ENCODE data around the gene FHOD1. TPM values are rescaled to one million over a fixed set of nuclear protein-coding genes. Genes with fewer than 3 reads are reported as not detected.

The FHOD1 gene
- total and polyA plus RNA-seq, 2 of the 13 experiments (the other 11 are each of a cell fraction or from before 2014, with no cell fraction given): 20.0 to 20.8 TPM

DNA sequence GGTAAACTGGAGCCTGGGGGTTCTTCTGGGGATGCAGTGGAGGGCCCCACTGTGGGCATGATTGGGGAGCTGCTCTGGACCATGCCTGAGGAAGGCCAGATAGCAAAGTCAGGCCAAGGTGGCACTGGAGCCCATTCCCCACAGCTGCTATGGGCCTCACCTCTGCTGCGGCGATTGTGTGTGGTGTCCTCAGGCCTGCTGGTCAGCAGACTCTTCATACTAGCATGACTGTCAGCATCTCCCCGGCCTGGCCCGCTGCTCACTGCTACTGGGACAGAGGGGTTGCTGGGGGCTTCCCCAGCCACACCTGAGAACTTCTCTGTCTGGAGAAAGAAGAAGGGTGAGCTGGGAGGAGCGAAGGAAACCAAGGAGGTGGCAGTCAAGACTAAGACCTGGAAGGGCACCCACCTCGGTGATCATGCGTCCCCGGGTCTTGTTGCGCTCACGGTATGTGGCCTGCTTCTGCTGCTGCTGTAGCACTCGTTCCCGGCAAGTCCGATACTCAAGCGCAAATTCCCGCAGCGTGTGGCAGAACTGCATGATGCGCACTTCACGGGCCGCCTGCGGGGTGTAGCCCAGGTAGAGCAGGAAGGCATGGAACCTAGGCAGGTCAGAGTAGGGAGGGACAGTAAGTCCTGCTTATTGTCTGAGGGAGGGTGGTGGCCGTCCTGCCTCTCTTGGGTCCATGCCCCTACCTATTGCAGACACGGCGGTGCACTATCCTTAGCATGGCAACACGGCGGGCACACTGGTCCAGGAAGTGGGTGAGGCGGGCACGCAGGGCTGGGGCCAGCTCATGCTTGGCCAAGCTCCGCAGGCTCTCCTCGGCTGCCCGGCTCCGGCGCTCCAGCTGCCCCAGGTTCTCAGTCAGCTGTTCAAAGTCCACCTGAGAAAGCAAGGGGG, 17.1 kb downstream of the FHOD1 start (continued):
- TF ChIP-seq, protein P1, sequence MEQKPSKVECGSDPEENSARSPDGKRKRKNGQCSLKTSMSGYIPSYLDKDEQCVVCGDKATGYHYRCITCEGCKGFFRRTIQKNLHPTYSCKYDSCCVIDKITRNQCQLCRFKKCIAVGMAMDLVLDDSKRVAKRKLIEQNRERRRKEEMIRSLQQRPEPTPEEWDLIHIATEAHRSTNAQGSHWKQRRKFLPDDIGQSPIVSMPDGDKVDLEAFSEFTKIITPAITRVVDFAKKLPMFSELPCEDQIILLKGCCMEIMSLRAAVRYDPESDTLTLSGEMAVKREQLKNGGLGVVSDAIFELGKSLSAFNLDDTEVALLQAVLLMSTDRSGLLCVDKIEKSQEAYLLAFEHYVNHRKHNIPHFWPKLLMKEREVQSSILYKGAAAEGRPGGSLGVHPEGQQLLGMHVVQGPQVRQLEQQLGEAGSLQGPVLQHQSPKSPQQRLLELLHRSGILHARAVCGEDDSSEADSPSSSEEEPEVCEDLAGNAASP (CRISPR knock-in tag; IDR thresholded peaks at IDR 0.05; ENCODE audit: borderline replicate concordance): no peak
- TF ChIP-seq ZFP36L2 (CRISPR knock-in tag; IDR thresholded peaks at IDR 0.05) (no peak), ZNF142 (CRISPR knock-in tag; IDR thresholded peaks at IDR 0.05) (no peak), MIXL1 (CRISPR knock-in tag; IDR thresholded peaks at IDR 0.05) (no peak), MEIS2 (CRISPR knock-in tag; IDR thresholded peaks at IDR 0.05) (no peak), MTA1 (CRISPR knock-in tag; IDR thresholded peaks at IDR 0.05; ENCODE audit: borderline replicate concordance) (0 out of 2 replicates have a peak, but pooled peaks have one; percentile 34), RBFOX2 (IDR thresholded peaks at IDR 0.05; ENCODE audit: low read depth, low read length) (peak; percentile 67), HINFP (CRISPR knock-in tag; IDR thresholded peaks at IDR 0.05; ENCODE audit: low read depth) (no peak), ZNF451 (CRISPR knock-in tag; IDR thresholded peaks at IDR 0.05) (no peak), AGO2 (optimal IDR thresholded peaks at IDR 0.05; ENCODE audit: low read depth, low read length) (peak; percentile 91), ZNF704 (CRISPR knock-in tag; IDR thresholded peaks at IDR 0.05; ENCODE audit: borderline replicate concordance) (no peak), POLR2A (IDR thresholded peaks at IDR 0.05; ENCODE audit: insufficient read depth in 1 of 2, low read depth in 2 of 2, low read length in 2 of 2) (peak; percentile 11 to 43; a peak in 3 of 4 replicates), RXRA (CRISPR knock-in tag; IDR thresholded peaks at IDR 0.05) (no peak)
